Ishikawa (cell line): ENCODE data around the gene SRF.

Experiments used
- CEBPB ChIP-seq: IDR thresholded peaks from 2 replicates; pipeline ENCODE4 v1.6.1; 2012
- CREB1 ChIP-seq: IDR thresholded peaks from 2 replicates; pipeline ENCODE4 v1.6.1; 2012; ENCODE audit warnings: low read depth
- EGR1 ChIP-seq: IDR thresholded peaks from 2 replicates; pipeline ENCODE4 v1.6.1; 2012
- EP300 ChIP-seq: IDR thresholded peaks from 2 replicates; pipeline ENCODE4 v1.6.1; 2012; ENCODE audit warnings: borderline replicate concordance
- FOXM1 ChIP-seq: IDR thresholded peaks from 2 replicates; pipeline ENCODE4 v1.6.1; 2012; ENCODE audit warnings: low read depth, borderline replicate concordance
- NFIC ChIP-seq: IDR thresholded peaks from 2 replicates; pipeline ENCODE4 v1.6.1; 2012
- RAD21 ChIP-seq: IDR thresholded peaks from 2 replicates; pipeline ENCODE4 v1.6.1; 2012; ENCODE audit warnings: low read depth
- TAF1 ChIP-seq: IDR thresholded peaks from 2 replicates; pipeline ENCODE4 v1.6.1; 2012; ENCODE audit warnings: low read depth, mild to moderate bottlenecking
- TCF12 ChIP-seq: IDR thresholded peaks from 2 replicates; pipeline ENCODE4 v1.6.1; 2012; ENCODE audit warnings: low read depth
- TEAD4 ChIP-seq: IDR thresholded peaks from 2 replicates; pipeline ENCODE4 v1.6.1; 2012
- USF1 ChIP-seq: IDR thresholded peaks from 2 replicates; pipeline ENCODE4 v1.6.1; 2012
- YY1 ChIP-seq: IDR thresholded peaks from 2 replicates; pipeline ENCODE4 v1.6.1; 2012; ENCODE audit warnings: low read depth
- ZBTB7A ChIP-seq: IDR thresholded peaks from 2 replicates; pipeline ENCODE4 v1.6.1; 2012; ENCODE audit warnings: low read depth
- TF ChIP-seq, protein P1 (sequence below): IDR thresholded peaks from 2 replicates; pipeline ENCODE4 v1.6.1; 2012; ENCODE audit warnings: low read depth, mild to moderate bottlenecking
- TF ChIP-seq, protein P2 (sequence below): IDR thresholded peaks from 2 replicates; pipeline ENCODE4 v1.6.1; 2012

The SRF gene

DNA sequence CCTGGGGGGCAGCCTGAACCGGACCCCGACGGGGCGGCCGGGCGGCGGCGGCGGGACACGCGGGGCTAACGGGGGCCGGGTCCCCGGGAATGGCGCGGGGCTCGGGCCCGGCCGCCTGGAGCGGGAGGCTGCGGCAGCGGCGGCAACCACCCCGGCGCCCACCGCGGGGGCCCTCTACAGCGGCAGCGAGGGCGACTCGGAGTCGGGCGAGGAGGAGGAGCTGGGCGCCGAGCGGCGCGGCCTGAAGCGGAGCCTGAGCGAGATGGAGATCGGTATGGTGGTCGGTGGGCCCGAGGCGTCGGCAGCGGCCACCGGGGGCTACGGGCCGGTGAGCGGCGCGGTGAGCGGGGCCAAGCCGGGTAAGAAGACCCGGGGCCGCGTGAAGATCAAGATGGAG lies 636 bp downstream of the SRF start:
- TF ChIP-seq TAF1, result no peak
- TF ChIP-seq EP300, result no peak
- TF ChIP-seq USF1, result no peak
- no peak for TF ChIP-seq YY1
- TF ChIP-seq CREB1, result no peak
- no peak for TF ChIP-seq CEBPB
- TF ChIP-seq TCF12, result no peak
- TF ChIP-seq FOXM1, result no peak
- TF ChIP-seq, protein P1, sequence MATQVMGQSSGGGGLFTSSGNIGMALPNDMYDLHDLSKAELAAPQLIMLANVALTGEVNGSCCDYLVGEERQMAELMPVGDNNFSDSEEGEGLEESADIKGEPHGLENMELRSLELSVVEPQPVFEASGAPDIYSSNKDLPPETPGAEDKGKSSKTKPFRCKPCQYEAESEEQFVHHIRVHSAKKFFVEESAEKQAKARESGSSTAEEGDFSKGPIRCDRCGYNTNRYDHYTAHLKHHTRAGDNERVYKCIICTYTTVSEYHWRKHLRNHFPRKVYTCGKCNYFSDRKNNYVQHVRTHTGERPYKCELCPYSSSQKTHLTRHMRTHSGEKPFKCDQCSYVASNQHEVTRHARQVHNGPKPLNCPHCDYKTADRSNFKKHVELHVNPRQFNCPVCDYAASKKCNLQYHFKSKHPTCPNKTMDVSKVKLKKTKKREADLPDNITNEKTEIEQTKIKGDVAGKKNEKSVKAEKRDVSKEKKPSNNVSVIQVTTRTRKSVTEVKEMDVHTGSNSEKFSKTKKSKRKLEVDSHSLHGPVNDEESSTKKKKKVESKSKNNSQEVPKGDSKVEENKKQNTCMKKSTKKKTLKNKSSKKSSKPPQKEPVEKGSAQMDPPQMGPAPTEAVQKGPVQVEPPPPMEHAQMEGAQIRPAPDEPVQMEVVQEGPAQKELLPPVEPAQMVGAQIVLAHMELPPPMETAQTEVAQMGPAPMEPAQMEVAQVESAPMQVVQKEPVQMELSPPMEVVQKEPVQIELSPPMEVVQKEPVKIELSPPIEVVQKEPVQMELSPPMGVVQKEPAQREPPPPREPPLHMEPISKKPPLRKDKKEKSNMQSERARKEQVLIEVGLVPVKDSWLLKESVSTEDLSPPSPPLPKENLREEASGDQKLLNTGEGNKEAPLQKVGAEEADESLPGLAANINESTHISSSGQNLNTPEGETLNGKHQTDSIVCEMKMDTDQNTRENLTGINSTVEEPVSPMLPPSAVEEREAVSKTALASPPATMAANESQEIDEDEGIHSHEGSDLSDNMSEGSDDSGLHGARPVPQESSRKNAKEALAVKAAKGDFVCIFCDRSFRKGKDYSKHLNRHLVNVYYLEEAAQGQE, result no peak
- TF ChIP-seq RAD21, result no peak
- TF ChIP-seq NFIC, result no peak
- no peak for TF ChIP-seq EGR1
- TF ChIP-seq TEAD4, result no peak
- TF ChIP-seq ZBTB7A, result no peak
- TF ChIP-seq, protein P2, sequence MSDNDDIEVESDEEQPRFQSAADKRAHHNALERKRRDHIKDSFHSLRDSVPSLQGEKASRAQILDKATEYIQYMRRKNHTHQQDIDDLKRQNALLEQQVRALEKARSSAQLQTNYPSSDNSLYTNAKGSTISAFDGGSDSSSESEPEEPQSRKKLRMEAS, result no peak

DNA sequence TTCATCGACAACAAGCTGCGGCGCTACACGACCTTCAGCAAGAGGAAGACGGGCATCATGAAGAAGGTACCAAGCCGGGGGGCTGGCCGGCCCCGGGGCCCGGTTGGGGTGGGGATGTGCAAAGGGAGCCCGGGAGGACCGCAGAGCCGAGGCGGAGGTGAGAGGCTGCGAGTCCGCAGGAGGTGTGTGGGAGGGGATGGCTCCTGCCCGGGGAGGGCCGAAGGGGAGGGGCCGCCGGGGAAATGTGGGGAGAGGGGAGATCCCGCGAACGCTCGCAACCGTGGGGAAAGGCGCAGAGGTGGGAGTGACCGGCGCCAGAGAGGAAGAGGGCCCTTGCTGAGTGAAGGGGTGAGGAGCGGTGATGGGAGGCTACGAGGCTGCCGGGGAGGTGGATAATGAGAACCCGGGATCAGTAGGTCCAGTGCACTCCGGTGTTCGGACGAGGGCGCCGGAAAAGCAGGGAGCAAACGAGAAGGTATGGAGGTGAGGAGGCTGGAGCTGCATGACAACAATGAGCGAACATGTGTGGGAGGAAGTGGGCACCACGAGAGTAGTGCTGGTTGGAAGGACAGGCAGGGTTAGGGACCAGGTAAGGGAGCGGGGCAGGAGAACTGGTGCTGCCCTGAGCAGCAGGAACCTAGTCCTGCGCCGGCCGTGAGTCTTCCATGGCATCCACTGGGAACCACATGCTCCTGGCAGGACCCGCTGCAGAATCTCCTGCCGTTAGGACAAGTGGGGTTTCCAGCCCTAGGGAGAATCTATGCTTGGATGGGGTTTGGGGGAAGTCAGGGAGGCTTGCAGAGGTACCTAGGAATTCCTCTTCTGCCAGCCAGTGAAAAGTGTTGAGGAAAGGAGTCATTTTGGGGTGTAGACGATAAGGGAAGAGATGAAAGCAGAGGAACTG lies 1.3 kb downstream of the SRF start:
- TF ChIP-seq TEAD4, result no peak
- 0 out of 2 replicates have a peak, but pooled peaks have one; percentile 38 for TF ChIP-seq EGR1
- no peak for TF ChIP-seq TCF12
- no peak for TF ChIP-seq EP300
- TF ChIP-seq CREB1, result no peak
- no peak for TF ChIP-seq YY1
- peak; percentile 54; the same call in 1 of the 2 replicates for TF ChIP-seq ZBTB7A
- TF ChIP-seq USF1, result no peak
- TF ChIP-seq TAF1, result peak; percentile 40; the same call in 1 of the 2 replicates
- no peak for TF ChIP-seq RAD21

GRCh38 chr6:43173591-43174262 lies 2.7 kb downstream of the SRF start:
- TF ChIP-seq, protein P2, result no peak
- TF ChIP-seq, protein P1, result no peak

DNA sequence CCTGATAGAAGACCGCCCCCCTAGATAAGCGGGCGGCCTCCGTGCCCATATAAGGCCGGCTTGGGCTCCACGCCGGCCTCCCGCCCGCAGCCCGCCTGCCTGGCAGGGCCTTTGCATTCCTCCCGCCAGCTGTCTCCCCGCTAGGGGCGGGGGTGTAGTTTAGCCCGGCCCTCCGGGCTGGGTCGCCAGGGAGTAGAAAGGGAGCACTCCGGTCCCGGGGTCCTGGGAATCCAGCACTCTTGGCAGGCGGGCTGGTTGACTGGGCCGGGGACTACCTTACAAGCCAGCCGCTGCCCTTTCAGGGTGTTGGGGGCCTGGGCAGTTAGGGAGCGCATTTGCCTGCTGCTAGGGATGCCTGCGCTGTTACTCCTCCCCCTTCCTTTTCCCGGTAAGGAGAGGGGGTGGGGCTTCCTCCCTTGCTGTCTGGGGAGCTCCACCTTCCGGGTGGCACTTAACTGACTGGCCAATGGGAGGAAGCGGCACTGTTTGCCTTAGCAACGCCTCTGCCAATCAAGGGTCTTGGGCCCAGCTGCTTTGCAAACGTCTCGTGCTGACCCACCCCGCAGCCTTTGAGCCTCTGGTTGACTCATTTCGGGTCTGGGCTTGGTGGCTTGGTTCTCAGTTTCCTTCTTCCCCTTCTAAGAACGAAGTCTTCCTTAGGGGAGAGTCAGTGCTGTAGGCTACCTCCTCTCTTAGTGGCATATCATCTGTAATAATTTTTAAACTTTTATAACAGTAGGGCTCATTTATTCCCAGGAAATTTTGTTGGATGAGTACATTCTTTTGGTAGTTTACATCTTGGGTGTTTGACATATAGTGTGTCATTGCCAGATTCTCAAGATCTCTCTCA lies 3.4 kb downstream of the SRF start:
- peak; percentile 81 for TF ChIP-seq TEAD4
- TF ChIP-seq CEBPB, result no peak
- TF ChIP-seq FOXM1, result no peak
- TF ChIP-seq TCF12, result peak; percentile 61; the same call in 1 of the 2 replicates
- TF ChIP-seq TAF1, result 0 out of 2 replicates have a peak, but pooled peaks have one; percentile 14
- 0 out of 2 replicates have a peak, but pooled peaks have one; percentile 8 for TF ChIP-seq CREB1
- TF ChIP-seq ZBTB7A, result peak; percentile 46; the same call in 1 of the 2 replicates
- TF ChIP-seq EP300, result no peak
- peak; percentile 42; the same call in 1 of the 2 replicates for TF ChIP-seq EGR1
- TF ChIP-seq RAD21, result no peak
- TF ChIP-seq, protein P2, result peak; percentile 37; the same call in 1 of the 2 replicates
- TF ChIP-seq, protein P1, result no peak
- no peak for TF ChIP-seq USF1
- TF ChIP-seq NFIC, result peak; percentile 65
- TF ChIP-seq YY1, result no peak
